Measurements from ENCODE around the gene MUC12. TPM values are rescaled to one million over a fixed set of nuclear protein-coding genes. Genes with fewer than 3 reads are reported as not detected.

The MUC12 gene
- total and polyA plus RNA-seq, 4 donors: 0.16 TPM; not detected in 3

DNA sequence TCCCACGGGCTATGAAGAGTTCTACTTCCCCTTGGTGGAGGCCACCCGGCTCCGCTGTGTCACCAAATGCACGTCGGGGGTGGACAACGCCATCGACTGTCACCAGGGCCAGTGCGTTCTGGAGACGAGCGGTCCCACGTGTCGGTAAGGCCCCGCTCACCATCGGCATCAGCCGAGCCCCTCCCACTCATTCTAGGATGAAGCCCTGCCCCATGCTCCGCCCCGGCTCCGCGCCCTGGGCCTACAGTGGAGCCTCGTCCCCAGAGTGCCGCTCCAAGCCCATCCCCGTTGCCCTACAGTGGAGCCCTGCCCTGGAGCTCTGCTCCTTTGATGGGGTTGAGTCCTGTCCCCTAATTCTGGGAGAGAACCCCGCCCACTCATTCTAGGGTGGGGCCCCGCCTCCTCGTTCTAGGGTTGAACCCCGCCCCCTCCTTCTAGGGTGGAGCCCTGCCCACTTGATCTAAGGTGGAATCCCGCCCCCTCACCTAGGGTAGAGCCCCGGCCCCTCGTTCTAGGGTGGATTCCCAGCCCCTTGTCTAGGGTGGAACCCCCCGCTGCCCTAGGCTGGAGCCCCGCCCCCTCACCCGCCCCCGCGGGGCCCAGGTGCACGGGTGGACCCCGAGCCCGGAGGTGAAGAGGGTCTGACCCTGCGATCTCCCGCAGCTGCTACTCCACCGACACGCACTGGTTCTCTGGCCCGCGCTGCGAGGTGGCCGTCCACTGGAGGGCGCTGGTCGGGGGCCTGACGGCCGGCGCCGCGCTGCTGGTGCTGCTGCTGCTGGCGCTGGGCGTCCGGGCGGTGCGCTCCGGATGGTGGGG is 3.4 kb upstream of the MUC12 start:
- peak; percentile 86 for DNase-seq (ENCODE audit: low spot score)
- TF ChIP-seq EGR1 (IDR thresholded peaks at IDR 0.05; ENCODE audit: low read depth in 2 of 2) (peak in 1 of 2 donors; percentile 52), RXRA (IDR thresholded peaks at IDR 0.05) (no peak), RAD21 (IDR thresholded peaks at IDR 0.05) (peak in 1 of 2 donors; percentile 75), HNF4A (conservative IDR thresholded peaks at IDR 0.05) (peak in 1 of 2 donors; percentile 22), SP1 (IDR thresholded peaks at IDR 0.05) (no peak)
- TF ChIP-seq, protein P1, sequence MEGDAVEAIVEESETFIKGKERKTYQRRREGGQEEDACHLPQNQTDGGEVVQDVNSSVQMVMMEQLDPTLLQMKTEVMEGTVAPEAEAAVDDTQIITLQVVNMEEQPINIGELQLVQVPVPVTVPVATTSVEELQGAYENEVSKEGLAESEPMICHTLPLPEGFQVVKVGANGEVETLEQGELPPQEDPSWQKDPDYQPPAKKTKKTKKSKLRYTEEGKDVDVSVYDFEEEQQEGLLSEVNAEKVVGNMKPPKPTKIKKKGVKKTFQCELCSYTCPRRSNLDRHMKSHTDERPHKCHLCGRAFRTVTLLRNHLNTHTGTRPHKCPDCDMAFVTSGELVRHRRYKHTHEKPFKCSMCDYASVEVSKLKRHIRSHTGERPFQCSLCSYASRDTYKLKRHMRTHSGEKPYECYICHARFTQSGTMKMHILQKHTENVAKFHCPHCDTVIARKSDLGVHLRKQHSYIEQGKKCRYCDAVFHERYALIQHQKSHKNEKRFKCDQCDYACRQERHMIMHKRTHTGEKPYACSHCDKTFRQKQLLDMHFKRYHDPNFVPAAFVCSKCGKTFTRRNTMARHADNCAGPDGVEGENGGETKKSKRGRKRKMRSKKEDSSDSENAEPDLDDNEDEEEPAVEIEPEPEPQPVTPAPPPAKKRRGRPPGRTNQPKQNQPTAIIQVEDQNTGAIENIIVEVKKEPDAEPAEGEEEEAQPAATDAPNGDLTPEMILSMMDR (IDR thresholded peaks at IDR 0.05; ENCODE audit: low read depth, low read length, missing input control): peak; percentile 65
- Histone ChIP-seq H3K4me3 (ENCODE audit: low read depth in 1 of 3, low read length in 3 of 3) (peak overlapping the region in 1 of 3 donors; percentile 36), H3K36me3 (ENCODE audit: control insufficient read depth in 4 of 4, insufficient read depth in 3 of 4, low read depth in 1 of 4, low read length in 3 of 4) (peaks cover 0 to 2% (median 0%) of the 10 kb centered on the region in 4 donors), H3K4me1 (ENCODE audit: control insufficient read depth in 4 of 4, insufficient read depth in 4 of 4, low read length in 3 of 4) (peaks cover 2 to 9% (median 6%) of the 10 kb centered on the region in 4 donors), H3K27ac (ENCODE audit: low read depth in 1 of 2, low read length in 2 of 2) (no peak overlapping the region), H3K9me3 (ENCODE audit: control insufficient read depth in 4 of 4, low read length in 3 of 4) (no peaks in the 10 kb centered on the region), H3K27me3 (ENCODE audit: control insufficient read depth in 4 of 4, insufficient read depth in 4 of 4, low read length in 3 of 4) (peaks cover 2 to 14% (median 3%) of the 10 kb centered on the region in 4 donors), H3K9ac (ENCODE audit: low read depth in 1 of 2, low read length in 2 of 2) (no peak overlapping the region)
- WGBS: 20% methylated on average over 58 of the region's 58 CpGs

DNA sequence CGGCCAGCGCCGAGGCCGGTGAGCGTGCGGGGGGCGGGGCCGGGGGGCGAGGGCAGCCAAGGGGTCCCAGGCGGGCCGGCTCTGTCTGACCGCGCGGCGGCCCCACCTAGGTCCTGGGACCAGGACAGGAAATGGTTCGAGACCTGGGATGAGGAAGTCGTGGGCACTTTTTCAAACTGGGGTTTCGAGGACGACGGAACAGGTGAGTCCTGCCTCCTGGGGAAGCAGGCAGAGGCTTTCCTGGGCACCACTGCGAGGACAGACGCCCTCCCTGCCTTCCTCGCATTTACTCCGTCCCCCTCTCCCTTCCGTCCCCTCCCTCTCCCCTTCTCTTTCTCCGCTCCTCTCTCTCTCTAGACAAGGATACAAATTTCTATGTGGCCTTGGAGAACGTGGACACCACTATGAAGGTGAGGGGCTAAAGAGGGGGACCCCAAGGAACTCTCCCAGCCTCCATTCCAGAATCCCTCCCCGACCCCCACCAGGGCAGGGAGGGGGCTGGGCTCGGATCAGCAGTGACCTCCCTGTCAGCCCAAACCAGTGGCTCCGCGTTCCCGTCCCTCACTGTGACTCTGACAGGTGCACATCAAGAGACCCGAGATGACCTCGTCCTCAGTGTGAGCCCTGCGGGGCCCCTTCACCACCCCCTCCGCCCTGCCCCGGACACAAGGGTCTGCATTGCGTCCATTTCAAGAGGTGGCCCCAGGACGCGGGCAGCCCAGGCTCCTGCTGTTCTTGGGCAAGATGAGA is 2.6 kb upstream of the MUC12 start:
- 34% methylated on average over 40 of the region's 40 CpGs for WGBS
- peaks cover 2 to 14% (median 3%) of the 10 kb centered on the region in 4 donors for H3K27me3 ChIP-seq (ENCODE audit: control insufficient read depth in 4 of 4, insufficient read depth in 4 of 4, low read length in 3 of 4)
- peaks cover 0 to 2% (median 0%) of the 10 kb centered on the region in 4 donors for H3K36me3 ChIP-seq (ENCODE audit: control insufficient read depth in 4 of 4, insufficient read depth in 3 of 4, low read depth in 1 of 4, low read length in 3 of 4)
- no peak overlapping the region for H3K27ac ChIP-seq (ENCODE audit: low read depth in 1 of 2, low read length in 2 of 2)
- no peak overlapping the region for H3K9ac ChIP-seq (ENCODE audit: low read depth in 1 of 2, low read length in 2 of 2)
- H3K4me3 ChIP-seq (ENCODE audit: low read depth in 1 of 3, low read length in 3 of 3): peak overlapping the region in 1 of 3 donors; percentile 36
- H3K4me1 ChIP-seq (ENCODE audit: control insufficient read depth in 4 of 4, insufficient read depth in 4 of 4, low read length in 3 of 4): peaks cover 2 to 9% (median 6%) of the 10 kb centered on the region in 4 donors
- no peaks in the 10 kb centered on the region for H3K9me3 ChIP-seq (ENCODE audit: control insufficient read depth in 4 of 4, low read length in 3 of 4)
- TF ChIP-seq EGR1 (IDR thresholded peaks at IDR 0.05; ENCODE audit: low read depth in 2 of 2) (no peak), RAD21 (IDR thresholded peaks at IDR 0.05) (no peak)
- TF ChIP-seq, protein P2, sequence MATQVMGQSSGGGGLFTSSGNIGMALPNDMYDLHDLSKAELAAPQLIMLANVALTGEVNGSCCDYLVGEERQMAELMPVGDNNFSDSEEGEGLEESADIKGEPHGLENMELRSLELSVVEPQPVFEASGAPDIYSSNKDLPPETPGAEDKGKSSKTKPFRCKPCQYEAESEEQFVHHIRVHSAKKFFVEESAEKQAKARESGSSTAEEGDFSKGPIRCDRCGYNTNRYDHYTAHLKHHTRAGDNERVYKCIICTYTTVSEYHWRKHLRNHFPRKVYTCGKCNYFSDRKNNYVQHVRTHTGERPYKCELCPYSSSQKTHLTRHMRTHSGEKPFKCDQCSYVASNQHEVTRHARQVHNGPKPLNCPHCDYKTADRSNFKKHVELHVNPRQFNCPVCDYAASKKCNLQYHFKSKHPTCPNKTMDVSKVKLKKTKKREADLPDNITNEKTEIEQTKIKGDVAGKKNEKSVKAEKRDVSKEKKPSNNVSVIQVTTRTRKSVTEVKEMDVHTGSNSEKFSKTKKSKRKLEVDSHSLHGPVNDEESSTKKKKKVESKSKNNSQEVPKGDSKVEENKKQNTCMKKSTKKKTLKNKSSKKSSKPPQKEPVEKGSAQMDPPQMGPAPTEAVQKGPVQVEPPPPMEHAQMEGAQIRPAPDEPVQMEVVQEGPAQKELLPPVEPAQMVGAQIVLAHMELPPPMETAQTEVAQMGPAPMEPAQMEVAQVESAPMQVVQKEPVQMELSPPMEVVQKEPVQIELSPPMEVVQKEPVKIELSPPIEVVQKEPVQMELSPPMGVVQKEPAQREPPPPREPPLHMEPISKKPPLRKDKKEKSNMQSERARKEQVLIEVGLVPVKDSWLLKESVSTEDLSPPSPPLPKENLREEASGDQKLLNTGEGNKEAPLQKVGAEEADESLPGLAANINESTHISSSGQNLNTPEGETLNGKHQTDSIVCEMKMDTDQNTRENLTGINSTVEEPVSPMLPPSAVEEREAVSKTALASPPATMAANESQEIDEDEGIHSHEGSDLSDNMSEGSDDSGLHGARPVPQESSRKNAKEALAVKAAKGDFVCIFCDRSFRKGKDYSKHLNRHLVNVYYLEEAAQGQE (IDR thresholded peaks at IDR 0.05): no peak
- DNase-seq (ENCODE audit: low spot score): no peak

All from liver (tissue), 9 donors.